GM15510 (cell line): ENCODE results near the gene SEMA3F.

Experiments used
- POLR2A ChIP-seq: IDR thresholded peaks from 3 replicates; pipeline ENCODE4 v1.6.1; 2011; ENCODE audit warnings: borderline replicate concordance; ENCODE audit not compliant: insufficient read length; ENCODE audit errors: extremely low read depth

The SEMA3F gene

DNA sequence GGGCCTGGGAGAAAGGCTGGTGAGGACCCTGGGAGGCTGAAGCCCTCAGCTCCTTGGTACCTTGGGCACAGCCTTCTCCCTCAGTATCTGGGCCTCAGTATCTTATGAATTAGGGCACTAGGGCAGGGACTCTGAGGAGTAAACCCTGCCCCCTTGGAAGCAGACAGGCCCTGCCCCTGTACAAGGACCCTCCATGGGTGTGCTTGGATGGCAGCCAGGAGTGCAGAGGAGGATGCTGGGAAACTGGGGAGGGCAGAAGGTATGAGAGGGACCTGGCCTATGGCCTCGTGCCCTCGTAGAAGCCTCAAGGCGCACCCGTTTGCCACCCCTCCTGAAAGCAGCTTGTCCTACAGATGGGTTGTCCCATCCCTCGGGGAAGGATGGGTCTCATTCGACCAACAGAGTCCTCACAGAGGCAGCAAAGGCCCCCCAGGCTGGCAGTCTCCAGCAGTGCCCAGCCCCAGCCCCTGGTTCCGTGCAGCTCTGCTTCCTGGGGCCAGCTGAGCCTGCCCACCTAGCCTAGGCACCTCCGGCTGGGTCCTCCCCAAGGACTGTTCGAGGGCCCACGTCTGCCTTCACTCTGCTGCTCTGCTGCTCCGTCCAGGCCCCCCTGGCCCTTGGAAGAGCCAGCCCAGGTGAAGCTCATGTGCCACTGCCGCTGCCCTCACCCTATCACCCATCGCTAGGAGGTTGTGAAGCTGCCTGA lies 15.3 kb upstream of the SEMA3F start:
- TF ChIP-seq POLR2A: no peak

DNA sequence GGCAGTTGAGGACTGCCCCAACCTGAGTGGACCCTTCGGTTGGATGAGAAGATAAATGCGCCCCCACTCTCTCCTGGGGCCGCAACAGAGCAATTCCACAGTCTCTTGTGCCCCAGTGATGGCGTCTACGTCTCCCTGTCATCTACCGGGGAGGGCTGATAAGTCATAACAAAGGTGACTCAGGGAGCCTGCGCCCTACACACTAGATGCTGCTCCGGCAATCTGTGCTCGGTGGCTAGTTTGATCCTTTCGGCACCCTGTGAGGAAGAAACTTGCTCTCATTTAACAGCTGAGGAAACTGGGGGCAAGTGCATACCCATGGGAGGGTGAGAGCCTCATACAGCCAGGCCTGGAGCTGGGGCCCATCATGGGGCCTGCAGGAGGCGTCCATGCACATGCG lies 14.1 kb upstream of the SEMA3F start:
- no peak for TF ChIP-seq POLR2A

DNA sequence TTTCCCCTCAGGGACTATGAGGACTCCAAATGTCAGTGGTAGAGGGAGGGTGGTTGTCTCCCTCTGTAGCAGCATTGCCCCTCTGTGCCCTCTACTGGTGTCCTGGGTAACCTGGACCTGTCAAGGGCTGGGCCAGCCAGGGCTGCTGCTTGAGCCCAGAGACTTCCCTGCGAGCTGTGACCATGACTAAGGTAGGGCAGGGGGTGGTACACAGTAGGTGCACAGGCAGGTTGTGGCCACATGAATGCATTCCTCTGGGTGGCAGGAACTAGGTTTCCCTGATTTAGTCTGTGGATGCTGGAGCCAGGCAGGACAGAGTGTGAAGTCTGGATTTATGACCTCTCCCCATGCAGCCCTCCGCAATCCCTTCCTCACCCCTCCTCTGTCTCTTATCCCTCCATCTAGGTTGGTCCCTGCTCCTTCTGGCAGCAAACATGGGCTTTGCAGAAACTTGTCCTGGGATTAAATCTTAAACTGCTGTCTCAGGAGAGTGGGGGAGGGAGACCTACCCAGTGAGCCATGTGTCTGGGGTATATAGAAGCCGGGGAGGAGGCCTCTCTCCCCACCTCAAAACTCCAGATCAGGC lies 8.7 kb upstream of the SEMA3F start:
- no peak for TF ChIP-seq POLR2A

DNA sequence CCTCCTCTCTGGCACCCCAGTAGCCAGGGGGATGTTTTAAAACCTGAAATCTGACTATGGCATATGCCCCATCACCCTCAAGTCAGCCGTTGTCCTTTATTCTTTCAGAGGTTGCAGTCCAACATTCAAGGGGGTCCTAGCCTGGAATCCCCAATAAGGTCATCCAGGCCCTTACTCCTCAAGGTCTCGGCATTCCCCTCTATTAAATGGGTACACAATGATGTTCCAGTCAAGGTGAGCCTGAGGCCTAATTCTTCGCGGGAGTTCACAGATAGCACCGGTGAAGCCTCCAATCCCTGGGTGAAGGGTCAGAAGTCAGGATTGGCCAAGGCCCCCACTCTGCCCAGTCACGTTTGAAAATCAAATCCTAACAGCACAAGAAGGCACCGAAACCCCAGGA lies 8.1 kb upstream of the SEMA3F start:
- TF ChIP-seq POLR2A: no peak

DNA sequence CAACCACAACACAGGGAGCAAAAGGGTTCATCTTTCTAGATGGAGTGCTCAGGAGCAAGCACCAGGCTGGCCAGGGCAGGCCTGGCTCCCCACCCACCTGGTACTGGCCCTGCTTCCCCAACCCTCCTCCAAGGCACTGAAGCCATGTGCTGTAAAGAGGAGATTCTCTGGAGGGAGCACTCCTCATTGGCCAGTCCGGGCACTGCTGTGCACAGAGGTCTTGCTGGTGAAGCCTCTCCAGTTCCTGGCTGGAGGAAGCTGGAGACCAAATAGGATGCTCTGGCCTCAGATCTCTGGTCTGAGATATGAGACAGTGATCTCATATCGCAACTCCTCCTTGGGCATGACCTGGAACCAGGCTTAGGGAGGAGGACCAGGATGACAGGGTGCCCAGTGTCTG lies 7.7 kb upstream of the SEMA3F start:
- TF ChIP-seq POLR2A: no peak

DNA sequence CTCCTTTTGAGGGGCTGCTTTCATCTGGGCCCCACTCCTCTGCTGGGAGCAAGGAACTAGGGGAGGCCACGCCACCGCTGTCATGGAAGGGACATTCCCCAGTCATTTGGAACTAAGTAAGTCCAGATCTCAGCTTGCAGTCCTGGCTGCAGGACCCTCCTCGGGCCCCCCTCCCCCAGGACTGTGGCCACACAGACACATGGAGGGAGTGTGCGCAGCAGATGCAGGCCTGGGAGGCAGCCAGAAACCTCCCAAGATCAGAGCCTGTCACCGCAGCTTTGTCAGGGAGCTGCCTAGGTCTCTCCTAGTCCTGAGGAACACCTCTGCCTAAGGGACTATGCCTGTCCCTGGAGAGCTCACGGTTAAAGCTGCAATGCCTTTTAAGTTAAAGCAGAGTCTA lies 7.3 kb upstream of the SEMA3F start:
- no peak for TF ChIP-seq POLR2A

DNA sequence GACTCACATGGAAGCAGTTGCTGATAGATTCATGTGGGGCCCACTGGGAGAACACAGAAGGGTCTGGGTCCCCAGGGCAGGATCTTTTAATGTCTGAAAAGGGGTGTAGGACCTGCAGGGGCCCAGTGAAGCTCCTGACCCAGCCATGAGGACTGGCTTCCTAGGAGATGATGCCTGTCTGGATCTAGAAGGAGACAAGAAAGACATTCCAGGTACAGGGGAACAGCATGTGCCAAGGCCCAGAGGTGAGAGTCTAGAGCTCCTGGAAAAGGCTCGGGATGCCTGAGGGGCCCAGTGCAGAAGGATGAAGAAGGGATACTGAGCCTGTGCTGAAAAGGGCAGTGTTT lies 4.7 kb upstream of the SEMA3F start:
- no peak for TF ChIP-seq POLR2A

DNA sequence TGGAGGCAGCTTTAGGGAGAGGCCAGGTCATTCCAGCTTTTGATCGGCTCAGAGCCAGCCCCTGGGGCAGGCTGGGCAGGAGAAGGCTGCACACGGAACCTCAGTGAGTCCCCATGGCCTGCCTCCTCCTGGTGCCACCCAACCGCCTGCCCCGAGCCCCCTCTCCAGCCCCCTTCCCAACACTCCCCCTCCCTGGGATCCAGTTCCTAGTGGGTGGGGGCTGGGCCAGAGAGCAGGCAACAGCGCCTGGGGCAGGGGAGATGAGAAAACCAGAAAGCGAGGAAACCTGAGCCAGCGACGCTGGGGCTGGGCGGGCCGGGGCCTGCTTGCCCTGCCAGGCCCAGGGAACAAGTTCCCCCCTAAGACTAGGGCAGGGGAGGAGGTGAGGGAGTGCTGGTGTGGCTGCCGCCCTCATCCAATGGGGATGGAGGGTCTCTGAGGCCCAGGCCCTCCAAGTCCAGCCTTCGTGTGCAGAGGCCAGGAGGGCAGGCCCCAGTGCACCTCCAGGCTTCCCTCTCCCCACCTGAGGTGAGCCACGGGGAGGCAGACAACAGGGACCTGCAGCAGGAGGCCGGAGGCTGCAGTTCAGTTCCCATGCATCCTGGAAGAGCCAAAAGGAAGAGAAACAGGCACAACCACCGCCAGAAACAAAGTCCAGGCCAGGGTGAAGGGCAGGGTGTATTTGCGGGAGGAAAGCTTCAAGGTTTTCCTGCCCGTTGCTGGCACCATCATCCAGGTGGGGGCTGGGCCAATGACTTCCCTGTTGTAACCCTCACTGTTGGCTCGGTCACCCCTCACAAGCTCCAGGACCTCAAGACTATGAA lies 4.0 kb upstream of the SEMA3F start:
- TF ChIP-seq POLR2A: no peak

DNA sequence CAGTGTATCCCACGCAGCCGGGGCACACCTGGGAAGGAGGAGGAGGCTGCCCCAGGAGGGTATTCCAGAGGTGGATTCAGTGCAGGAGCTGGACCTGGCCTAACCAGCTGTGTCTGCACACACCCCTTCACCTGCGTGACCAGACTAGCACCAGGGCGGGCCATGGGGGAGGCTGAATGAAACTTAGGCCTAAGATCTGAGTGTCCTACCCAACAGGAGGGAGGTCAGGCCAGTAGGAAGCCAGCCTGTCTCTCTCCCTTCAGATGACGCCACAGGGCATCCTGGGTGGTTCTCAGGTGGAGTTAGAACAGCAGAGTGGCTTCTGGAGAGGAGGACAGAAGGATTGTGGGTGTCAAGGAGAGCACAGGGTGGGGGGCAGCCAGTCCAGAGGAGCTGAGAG lies 3.4 kb upstream of the SEMA3F start:
- TF ChIP-seq POLR2A: no peak

DNA sequence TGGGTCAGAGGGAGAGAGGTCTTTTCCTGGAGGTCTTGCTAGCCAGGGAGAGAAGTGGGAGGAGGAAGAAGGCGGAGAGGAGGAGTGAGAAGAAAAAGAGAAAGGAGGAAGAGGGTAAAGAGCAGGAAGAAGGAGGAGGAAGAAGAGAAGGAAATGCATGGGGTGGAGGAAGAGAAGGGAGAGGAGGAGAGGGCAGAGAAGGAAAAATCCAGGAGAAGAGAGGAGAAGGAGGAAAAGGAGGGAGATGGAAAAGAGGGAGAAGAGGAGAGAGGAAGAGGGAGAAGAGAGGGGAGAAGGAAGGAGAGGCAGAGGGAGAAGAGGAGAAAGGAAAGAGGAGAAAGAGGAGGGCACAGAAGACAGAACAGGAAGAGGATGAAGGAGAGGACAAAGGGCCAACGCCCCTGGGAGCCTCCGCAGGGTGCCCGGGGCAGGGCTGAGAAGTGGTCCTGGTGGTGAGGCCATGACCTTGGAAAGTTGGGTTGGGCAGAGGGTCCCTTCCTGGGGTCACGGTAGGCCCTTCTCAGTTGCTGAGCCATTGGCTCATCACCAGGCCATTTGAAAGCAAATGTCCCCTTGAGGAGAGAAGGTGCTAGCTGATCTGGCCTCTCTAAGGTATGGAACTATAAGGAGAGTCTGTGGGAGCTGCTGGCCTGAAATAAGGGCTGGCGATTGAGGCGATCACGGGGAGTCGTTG lies 1.2 kb upstream of the SEMA3F start:
- no peak for TF ChIP-seq POLR2A

DNA sequence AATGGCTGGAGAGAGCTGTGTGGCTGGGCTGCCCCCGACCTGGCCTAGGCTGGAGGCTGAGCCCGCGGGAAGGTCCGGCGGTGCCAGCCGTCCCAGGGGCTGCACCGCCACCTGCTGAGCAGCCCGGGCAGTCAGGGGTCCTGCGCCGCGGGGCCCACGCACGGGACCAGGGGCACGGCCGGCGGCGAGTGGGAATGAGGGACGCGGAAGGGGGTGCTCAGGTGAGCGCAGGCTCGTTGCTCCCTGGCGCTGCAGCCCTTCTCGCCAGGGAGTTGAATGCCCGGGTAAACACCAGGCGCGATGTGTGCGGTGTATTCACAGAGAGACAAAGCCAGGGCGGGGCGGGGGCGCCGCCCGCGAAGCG lies 666 bp upstream of the SEMA3F start:
- TF ChIP-seq POLR2A: no peak

DNA sequence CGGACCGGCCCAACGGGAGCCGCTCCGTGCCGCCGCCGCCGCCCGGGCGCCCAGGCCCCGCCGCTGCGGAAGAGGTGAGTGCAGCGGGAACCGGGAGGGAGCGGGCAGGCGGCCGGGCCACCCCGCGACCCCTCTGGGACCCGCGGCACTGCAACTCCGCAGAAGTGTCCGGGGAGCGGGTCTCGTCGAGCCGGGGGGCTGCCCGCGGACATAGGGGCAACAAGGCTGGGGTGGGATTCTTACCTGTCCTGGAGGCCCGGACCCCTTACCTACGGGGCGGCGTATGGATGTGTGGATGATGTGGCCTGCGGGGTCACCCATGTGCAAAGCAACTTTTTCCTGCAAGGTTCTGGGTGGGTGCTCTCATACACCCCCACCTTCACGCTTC lies 361 bp downstream of the SEMA3F start:
- no peak for TF ChIP-seq POLR2A

DNA sequence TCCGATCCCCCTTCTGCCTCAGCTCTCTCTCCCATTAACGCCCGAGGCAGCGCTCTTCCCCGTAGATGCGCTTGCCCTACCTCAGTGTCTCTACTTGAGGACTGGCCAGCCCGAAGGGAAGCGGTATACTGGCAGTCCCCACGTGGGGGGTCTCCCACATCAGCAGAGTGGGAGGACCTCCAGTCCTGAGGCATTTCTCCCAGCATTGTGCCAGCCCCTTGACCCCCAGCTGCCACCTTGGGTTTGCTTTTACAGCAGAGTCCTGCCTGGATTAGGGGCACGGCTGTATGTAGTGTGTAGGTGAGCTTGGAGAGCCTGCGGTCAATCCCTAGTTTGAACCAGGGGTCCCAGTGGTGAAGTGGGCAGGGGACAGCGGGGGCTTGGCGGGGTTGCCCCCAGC lies 767 bp downstream of the SEMA3F start:
- no peak for TF ChIP-seq POLR2A

DNA sequence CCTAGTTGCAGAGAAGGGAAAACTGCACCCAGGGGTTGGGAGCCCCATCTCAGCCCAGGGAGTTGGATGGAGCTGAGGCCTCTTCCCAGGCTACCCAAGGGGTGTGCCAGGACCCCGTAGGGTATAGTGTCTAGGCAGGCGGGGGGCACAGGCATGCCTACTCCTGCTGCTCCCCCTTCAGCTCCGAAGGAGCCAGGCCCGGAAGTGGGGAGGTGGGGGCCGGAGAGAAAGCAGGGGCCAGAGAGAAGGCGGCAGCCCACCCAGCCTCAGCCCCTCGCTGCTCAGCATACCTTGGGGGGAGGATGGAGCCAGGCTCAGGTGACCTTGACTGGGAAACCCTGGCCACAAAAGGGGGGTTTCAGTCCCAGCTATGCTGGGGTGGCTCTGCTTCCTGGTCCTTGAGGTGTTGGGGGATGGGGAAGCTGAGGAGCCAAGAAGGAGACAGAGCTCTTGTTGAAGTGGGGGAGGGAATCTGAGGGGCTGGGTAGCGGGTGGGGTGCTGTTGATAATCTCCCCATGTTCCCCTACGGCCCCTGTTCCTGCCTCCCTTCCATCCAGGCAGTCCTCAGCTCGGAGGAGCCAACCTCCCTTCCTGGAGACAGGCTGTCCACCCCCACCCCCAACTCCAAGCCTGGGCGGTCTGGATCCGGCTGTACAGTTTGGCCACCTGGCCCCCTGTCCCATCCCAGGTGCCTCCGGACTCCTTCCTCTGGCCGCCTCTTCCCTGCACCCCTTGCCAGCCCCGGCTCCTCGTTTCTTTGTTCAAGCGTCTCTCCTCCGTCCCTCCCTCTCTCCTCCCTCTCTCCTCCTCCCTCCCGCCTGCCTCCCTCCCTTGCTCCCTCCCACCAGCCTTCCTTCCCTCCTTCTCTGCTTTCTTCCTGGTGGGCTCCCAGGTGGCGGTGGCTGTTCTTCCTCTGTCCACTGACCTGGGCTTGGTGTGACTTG lies 1.7 kb downstream of the SEMA3F start:
- TF ChIP-seq POLR2A: no peak
